Dermis blood vessel endothelial cell (primary cell): ENCODE results near the gene SLC15A2. TPM values are rescaled to one million over a fixed set of nuclear protein-coding genes. Genes with fewer than 3 reads are reported as not detected.
A peak's percentile ranks its signal among the peaks of the same experiment; 100 is the strongest.
"Not testable (repeated sequence)": the region's sequence is repeated elsewhere in the genome, so short reads cannot be mapped to it uniquely, and the experiment has no call there.

ENCODE experiments used
- DNase-seq: peaks from one replicate; pipeline ENCODE4 v3.0.0; 2010
- total RNA-seq: library from RNA; depleted of rRNA; stranded (reverse); fragments of >200 nt; gene quantifications from 2 replicates; pipeline ENCODE4 v1.2.3, GENCODE V29; 2014

SLC15A2 gene
- total RNA-seq, 1 donor from 2014 or later, result 0.34 TPM

DNA sequence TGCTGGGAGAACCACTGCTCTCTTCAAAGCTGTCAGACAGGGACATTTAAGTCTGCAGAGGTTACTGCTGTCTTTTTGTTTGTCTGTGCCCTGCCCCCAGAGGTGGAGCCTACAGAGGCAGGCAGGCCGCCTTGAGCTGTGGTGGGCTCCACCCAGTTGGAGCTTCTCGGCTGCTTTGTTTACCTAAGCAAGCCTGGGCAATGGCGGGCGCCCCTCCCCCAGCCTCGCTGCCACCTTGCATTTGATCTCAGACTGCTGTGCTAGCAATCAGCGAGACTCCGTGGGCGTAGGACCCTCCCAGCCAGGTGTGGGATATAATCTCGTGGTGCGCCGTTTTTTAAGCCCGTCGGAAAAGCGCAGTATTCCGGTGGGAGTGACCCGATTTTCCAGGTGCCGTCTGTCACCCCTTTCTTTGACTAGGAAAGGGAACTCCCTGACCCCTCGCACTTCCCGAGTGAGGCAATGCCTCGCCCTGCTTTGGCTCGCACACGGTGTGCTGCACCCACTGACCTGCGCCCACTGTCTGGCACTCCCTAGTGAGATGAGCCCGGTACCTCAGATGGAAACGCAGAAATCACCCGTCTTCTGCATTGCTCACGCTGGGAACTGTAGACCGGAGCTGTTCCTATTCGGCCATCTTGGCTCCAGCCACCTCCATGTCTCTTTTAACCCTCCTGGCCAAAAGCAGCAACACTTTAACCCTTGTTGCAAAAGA lies 44.1 kb downstream of the SLC15A2 start:
- not testable (repeated sequence) for DNase-seq

DNA sequence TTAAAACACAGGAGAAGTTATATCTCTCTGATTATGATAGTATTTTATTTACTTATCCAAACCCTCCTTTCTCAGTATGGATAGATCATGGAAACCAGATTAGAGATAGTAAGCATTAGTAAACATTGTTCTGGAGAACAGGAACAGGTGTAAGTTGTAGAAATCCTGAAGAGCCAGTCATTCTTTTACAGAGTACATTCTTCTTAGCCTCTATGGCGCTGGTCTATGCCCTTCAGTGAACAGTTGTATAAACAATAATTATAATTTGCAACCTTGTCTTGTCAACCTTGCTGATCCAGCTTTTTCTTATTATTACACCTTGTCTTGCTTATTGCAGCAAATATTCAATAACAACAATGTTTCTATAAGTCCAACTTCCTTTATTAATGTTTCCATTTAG lies 47.4 kb downstream of the SLC15A2 start:
- DNase-seq, result no peak

DNA sequence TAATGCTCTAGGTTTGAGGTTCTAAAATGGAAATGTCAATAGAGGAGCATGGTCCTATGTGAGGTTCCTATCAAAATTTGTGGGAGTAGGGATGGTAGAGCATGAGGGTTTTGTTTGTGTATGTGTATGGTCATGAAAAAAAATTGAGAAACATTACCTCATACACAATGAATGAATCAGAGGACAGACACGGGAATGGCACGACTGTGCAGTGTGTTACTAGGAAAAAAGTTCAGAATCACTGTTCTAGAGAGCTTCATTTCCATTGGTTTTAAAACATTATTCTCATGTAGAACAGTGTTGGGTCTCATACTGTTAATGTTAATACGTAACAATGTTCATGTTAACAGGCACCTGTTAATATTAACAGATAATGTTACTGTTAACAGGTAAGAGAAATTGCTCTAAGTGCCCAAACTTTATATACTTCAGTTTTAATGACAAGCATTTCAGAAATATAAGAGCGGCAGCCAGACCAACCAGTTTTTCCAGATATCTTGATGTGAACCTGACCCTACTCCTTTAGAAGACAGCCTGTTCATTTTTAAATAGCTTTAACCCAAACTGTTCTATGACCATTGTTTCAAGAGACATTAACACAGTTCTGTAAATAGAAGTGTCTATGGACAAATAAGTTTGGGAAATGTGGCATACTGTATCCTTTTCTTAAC lies 48.0 kb downstream of the SLC15A2 start:
- DNase-seq, result no peak

DNA sequence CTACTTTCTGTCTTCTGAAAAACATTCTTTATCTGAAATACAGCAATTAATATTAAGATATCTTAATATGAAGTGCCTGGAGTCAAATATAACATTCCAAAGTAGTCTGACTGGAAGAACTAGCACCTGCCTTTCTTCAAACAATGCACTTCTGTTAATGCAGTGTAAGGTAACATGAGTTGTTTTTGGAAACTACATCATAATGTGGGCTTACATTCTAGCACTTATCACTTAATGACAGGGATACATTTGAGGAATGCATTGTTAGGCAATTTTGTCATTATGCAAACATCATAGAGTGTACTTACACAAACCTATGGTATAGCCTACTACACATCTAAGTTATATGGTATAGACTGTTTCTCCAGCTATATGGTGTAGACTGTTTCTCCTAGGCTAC lies 49.2 kb downstream of the SLC15A2 start:
- DNase-seq, result no peak

DNA sequence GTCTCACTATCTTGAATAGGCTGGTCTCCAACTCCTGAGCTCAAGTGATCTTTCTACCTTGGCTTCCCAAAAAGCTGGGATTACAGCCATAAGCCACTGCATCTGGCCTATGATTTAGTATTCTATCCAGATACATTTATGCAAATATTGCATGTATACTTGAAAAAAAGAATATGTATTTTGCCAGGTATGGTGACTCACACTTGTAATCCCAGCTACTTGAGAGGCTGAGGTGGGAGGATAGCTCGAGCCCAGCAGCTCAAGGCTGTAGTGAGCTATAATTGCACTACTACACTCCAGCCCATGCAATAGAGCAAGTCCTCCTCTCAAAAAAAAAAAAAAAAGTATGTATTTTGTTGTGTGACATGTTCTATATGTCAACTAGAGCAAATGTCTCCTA lies 54.4 kb downstream of the SLC15A2 start:
- DNase-seq, result no peak

DNA sequence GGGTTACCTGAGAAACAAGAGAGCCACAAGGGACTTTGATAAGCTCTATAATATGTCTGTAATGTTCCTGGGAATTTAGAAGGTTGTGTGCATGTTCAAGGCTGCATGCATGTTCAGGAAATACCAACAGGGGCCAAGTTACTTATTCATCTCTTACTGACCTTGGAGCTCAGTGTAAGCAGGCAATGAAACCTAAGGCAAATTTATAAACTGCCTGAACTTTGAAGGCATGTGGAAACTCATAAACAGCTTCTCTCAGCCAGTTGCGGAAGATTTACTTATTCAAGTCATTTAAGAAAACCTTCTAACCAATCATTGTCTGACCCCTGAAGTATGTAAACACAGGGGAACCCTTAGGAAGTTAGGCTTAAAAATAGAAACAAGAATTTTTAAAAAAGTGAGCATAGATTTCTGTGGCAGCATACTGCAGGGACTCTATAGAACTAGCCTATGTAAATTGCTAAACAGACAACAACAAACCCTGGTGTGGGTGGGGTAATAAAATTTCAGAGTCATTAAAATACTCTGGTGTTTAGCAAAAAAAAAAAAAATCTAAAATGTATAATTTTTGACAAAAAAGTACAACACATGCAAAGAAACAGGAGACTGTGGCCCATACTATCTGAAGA lies 57.2 kb downstream of the SLC15A2 start:
- DNase-seq, result no peak

DNA sequence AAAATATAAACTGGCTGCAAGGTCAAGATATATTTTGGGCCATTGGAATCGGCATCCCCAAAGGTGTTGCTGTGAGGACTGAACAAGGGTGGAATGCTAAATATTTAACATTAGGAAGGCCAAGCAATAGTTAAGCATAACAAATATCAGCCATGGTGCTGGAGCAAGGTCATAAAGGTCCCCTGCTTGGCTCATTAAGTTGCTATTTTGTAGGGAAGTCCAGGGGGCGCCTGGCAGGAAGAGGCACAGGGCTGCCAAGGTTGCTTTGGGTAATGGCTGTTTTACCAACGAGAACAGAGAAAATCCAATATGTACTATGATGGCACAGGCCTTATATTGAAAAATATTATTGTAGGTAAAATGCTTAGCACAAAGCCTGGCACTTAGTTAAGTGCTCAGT lies 62.2 kb downstream of the SLC15A2 start:
- DNase-seq, result no peak

DNA sequence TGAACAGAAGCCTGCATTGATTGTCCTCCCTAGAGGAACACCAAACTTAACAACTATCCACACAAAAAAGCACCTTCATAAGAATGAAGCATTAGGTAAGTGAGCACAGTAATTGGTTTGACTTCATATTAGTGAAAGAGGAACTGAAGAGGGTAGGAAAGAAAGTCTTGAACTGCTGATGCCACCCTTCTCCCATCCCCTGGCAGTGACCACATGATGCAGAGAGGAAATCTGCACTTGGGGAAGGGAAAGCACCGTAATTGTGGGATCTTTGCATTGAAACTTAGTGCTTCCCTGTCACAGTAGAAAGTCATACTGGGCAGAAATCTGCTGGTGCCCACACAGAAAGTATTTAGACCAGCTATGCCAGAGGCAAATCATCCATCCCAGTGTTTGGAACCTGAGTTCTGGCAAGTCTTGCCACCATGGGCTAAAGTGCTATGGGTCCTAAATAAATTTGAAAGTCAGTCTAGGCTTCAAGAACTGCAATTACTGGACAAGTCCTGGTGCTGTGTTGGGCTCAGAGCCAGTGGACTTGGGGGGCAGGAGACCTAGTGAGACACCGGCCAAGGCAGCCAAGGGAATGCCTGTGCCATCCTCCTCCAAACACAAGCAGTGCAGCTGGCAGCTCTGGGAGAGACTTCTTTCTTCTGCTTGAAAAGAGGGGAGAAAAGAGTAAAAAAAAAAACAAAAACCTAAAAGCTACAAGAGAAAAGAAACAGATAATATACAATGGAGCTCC lies 63.6 kb downstream of the SLC15A2 start:
- no peak for DNase-seq

DNA sequence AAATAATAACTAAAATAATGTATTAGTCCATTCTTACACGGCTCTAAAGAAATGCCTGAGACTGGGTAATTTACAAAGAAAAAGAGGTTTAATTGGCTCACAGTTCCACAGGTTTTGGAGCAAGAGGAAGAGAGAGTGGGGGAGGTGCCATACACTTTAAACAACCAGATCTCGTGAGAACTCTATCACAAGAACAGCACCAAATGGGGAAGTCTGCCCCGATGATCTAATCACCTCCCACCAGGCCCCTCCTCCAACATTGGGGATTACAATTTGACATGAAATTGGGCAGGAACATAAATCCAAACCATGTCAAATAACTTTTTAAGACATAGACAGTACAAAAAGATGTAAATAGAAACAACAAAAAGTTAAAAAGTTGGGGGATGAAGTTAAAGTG lies 64.6 kb downstream of the SLC15A2 start:
- DNase-seq, result no peak

DNA sequence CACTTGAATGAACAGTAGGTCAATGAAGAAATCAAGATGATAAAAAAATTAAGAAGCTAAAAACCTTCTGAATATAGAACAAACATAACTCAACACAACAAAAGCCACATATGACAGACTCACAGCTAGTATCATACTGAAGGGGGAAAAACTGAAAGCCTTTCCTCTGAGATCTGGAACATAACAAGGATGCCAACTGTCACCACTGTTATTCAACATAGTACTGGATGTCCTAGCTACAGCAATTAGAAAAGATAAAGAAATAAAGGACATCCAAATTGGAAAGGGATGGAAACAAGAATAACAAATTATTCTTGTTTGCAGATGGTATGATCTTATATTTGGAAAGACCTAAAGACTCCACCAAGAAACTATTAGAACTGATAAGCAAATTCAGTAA lies 67.1 kb downstream of the SLC15A2 start:
- no peak for DNase-seq

DNA sequence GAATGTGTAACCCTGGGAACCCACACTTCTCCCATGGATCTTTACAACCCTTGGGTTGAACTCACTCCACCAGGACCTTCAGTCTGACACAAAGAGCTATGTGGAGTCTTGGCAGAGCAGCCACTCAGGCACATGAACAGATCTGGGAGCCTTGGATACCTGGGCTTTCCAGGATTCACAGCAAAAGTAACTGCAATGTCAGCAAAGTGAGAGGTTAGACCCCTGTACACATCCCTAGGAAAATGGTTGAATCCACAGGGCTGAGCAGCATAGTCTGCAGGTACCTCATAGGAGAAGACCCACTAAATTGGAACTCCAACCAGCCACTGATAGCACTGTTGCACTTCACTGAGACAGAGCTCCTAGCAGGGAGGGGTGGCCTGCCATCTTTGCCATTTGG lies 68.2 kb downstream of the SLC15A2 start:
- DNase-seq, result no peak

DNA sequence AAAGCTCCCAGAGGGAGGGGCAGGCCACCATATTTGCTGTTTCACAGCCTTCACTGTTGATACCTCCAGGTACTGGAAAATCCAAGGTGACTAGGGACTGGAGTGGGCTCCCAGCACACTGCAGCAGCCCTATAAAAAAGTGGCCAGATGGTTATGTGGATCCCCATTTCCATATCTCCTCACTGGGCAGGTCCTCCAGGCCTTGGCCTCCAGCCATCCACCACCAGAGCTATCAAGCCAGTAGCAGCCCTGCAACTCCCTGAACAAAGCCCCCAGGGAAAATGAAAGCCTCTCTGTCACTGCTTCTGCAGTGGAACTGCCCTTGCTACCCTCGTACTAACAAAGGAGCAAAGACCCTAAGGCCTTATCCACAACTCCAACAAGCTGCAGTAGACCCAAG lies 69.4 kb downstream of the SLC15A2 start:
- DNase-seq, result no peak

DNA sequence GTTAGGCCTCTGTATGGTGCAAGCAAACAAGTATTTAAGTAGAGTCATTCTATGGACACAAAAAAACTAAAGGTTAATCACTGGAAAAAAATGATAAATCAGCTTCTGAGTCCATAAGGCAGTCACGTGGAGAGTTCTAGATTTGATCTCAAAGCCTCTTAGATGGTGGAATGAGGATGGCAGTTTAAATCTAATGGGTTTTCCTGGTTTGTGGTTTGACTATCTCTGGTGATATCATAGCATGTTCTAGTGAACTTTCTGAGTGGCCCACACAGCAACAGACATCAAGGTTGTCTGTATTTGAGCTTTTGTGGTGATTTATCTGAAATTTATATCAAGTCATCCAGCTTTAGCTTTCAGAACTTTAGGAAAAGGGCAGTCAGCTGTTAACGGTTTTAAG lies 75.4 kb downstream of the SLC15A2 start:
- DNase-seq, result no peak

DNA sequence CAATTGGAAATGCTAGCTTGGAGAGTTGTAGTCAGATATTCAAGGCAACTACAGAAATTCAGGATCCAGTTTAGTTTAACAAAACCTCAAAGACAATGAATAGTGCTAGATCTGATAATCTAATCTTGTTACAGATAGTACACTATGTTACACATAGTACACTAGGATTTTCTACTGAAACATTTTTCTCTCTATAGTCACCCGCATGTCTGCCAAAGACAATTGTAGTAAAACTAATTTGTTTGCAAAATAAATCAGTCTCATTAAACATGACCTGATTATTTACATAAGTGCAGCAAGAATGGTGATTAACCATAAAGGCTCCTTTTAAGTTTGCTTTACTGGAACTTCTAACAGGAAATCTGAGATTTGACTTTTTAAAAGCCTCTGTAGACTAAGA lies 75.8 kb downstream of the SLC15A2 start:
- no peak for DNase-seq

DNA sequence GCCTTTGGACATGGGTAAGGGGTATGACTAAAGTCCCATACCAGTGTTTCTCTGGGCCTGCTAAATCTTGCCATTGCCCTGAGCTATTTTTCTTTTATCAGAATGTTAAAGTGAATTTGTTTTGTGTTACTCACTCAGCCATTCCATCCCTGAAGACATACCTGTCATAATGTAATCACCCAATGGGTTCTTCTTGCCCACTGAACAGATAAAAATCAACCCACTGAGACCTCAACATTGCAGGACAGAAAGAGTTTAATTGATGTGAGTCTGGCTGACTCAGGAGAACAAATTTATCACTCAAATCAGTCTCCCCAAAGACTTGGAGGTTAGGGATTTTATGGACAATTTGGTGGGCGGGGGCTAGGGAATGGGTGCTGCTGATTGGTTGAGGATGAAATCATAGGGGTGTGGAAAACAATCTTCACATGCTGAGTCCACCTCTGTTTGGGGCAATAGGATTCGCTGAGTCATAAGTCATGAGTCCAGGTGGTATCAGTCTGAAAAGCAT lies 80.5 kb downstream of the SLC15A2 start:
- DNase-seq, result no peak

DNA sequence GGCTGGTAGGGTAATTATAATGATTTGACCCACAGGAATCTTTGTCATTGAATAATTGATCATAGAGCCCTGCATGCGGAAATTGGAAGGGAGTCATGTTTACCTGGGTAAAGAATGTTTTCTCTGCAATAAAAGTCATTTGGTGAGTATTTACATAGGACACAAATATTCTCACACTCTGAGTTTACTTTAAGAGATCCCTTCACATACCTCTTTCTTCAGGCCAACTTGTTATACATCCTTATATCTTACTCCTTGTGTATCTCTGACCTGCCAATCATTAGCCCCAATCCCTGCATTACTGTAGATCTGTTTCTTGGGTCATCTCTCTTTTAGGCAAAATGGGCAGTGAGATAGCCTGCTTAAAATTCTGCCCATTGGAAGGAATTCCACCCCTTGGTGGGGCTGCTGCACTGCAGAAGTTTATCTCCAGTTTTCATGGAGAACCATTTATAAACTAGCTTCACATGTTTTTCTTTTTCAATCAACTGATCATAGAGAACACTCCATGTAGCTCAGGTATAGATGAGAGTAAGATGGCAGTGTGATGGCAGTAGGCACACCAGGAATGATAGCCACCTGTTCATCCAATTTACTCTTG lies 81.6 kb downstream of the SLC15A2 start:
- peak; percentile 33 for DNase-seq

DNA sequence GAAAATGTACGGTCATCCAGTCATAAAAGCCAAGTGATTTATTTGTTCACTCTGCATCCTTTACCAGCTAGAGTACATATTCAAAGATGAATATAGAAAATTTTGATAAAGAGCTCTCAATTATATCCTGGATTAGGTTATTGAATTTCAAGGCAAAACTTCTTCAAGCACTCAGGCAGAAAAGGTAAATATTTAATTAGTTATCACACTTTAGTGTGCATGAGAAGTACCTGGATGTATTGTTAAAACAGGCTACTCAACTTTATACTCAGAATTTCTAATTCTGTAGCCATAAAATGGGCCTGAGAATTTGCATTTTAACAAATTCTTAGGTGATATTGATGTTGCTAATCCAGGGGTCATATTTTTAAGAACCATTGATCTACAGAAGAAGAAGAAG lies 82.5 kb downstream of the SLC15A2 start:
- no peak for DNase-seq

DNA sequence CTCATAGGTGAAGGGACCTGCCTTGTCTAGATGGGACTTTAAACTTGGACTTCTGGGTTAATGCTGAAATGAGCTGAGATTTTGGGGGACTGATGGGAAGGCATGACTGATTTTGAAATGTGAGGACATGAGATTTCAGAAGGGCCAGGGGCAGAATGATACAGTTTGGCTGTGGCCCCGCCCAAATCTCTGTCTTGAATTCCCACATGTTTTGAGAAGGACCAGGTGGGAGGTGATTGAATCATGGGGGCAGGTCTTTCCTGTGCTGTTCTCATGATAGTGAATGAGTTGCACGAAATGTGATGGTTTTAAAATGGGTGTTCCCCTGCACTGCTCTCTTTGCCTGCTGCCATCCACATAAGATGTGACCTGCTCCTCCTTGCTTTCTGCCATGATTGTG lies 85.0 kb downstream of the SLC15A2 start:
- DNase-seq, result no peak

DNA sequence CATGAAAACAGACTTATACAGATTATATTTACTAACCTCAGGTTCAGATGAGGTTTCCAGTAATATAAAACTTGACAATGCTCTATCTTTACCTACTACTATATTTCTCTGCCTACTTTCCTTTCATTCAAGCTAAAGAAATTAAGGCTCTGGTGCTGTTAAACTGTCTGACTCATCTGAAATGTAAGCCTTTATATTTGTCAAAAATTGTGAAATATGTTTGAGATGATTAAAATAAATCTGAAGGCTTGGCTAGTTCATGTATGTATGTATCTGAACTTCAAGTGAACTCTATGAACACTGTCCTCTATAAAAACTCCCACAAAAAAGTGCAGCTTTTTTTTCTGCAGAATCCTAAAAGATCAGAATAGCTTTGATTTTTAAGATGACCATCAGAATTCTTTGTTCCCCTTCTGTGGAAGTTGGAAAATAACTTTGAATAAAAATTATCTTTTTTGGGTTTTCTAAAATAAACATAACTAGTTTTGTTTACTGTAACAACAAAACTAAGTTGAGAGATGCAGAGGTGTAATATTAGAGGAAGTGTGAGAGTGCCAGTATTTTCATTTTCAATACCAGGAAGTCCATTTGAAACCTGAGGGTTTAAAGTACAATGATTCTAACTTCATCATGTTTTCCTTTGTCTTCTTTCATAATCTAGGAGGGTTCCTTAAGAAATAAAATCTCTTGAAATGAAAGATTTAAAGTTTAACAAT lies 85.7 kb downstream of the SLC15A2 start:
- DNase-seq, result no peak

DNA sequence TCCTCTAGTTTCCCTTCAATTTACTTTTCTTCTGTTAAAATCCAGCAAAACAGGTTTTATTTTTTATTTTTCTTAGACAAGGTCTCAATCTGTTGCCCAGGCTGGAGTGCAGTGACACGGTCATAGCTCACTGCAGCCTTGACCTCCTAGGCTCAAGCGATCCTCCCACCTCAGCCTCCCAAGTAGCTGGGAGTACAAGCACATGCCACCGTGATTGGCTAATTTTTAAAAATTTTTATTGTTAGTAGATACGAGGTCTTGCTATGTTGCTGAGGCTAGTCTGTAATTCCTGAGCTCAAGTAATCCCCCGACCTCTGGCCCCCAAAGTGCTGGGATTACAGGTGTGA lies 86.2 kb downstream of the SLC15A2 start:
- DNase-seq, result no peak

DNA sequence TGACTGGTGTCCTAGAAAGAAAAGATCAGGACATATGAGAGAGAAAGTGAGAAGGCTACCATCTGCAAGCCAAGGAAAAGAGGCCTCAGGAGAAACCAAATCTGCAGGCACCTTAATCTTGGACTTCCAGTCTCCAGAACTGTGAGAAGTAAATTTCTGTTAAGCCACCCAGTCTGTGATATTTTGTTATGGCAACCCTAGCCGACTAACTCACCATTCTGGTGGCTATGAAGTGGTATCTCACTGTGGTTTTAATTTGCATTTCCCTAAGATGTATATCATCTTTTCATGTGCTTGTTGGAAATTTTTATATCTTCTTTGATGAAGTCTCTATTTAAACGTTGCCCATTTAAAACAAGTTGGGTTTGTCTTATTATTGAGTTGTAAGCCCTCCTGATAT lies 87.3 kb downstream of the SLC15A2 start:
- DNase-seq, result no peak

DNA sequence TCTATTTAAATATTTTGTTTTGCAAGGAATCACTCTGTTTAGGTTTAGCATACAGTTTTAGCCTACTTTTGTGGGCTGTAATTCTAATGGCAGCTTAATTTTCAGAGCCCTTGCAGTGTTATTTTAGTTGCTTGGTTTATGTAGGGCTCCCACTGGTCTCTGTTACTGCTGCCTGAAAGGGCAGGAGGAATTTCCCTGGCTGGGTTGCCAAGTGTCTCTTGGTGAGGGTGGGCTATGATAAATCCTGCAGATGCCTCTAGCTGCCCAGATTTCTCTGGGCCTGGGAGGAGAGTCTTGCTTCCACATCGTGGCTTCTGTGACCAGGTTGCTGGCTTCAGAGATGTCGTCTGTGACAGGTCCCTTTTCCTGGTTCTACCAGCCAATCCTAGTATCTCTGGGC lies 91.6 kb downstream of the SLC15A2 start:
- no peak for DNase-seq
